NT2/D1 (cell line): ENCODE measurements around the gene CHRFAM7A.
"Not testable (repeated sequence)": the region's sequence is repeated elsewhere in the genome, so short reads cannot be mapped to it uniquely, and the experiment has no call there.

Experiments used
- SUZ12 ChIP-seq: IDR thresholded peaks from 2 replicates; pipeline ENCODE4 v1.6.1; 2011; ENCODE audit not compliant: insufficient read length, insufficient read depth; ENCODE audit errors: extremely low read depth
- YY1 ChIP-seq: IDR thresholded peaks from 2 replicates; pipeline ENCODE4 v1.6.1; 2011; ENCODE audit not compliant: insufficient read length, insufficient read depth
- ZNF274 ChIP-seq: IDR thresholded peaks from 2 replicates; pipeline ENCODE4 v1.6.1; 2011; ENCODE audit warnings: mild to moderate bottlenecking, low read depth, low read length

DNA sequence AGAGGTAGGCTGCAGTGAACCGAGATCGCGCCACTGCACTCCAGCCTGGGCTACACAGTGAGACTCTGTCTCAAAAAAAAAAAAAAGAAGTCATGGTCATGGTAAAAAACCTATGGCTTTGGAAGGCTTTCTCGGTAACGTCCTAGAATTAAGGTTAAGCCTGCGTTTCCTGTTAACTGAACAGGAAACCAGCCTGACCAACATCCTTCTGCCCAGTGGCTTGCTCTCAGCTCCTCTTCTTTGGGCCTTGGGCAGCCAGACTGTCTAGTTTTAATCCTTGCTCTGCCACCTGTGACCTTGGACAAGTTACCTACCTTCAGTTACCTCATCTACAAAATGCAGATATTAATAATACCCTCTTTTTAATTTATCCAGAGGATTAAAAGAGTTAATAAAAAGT is 27.4 kb upstream of the CHRFAM7A start:
- TF ChIP-seq ZNF274, SUZ12, YY1: not testable (repeated sequence)
